ENCODE data around the gene PDSS2.

DNA sequence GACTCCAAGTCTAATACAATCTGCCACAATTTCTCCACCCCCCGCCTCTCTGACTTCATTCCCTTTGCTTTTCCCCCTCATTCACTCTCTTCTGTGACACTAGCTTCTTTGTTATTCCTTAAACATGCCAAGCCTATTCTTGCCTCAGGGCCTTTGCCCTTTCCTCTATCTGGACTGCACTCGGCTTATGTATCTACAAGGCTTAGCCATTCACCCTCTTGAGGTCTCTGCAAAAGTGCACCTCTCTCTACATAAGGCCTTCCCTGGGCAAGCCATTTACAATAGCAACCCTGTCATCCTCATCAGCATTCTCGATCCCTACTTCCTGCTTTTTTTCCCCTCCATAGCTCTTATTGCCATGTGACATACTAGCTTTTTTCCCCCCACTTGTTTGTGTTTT, 168.9 kb downstream of the PDSS2 start:
- no peak for TF ChIP-seq EZH2 (IDR thresholded peaks at IDR 0.05; ENCODE audit: borderline replicate concordance, low read depth, low read length, poor library complexity, severe bottlenecking)
- TF ChIP-seq, protein P1, sequence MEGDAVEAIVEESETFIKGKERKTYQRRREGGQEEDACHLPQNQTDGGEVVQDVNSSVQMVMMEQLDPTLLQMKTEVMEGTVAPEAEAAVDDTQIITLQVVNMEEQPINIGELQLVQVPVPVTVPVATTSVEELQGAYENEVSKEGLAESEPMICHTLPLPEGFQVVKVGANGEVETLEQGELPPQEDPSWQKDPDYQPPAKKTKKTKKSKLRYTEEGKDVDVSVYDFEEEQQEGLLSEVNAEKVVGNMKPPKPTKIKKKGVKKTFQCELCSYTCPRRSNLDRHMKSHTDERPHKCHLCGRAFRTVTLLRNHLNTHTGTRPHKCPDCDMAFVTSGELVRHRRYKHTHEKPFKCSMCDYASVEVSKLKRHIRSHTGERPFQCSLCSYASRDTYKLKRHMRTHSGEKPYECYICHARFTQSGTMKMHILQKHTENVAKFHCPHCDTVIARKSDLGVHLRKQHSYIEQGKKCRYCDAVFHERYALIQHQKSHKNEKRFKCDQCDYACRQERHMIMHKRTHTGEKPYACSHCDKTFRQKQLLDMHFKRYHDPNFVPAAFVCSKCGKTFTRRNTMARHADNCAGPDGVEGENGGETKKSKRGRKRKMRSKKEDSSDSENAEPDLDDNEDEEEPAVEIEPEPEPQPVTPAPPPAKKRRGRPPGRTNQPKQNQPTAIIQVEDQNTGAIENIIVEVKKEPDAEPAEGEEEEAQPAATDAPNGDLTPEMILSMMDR (conservative IDR thresholded peaks at IDR 0.05; ENCODE audit: low read depth, low read length): no peak
